Choroid plexus epithelial cell (primary cell): Measurements from ENCODE around the gene MARCHF7.

Experiments used
- DNase-seq: peaks from one replicate; pipeline ENCODE4 v3.0.0-alpha.2; 2010; ENCODE audit warnings: low read depth
- H3K4me3 ChIP-seq: 2 replicates; pipeline ENCODE4 v1.5.1; 2011; ENCODE audit warnings: low read depth, mild to moderate bottlenecking, control low read depth, low read length, moderate library complexity
- TF ChIP-seq, protein P1 (sequence below): conservative IDR thresholded peaks from 2 replicates; pipeline ENCODE4 v1.5.1; 2011; ENCODE audit warnings: low read depth, mild to moderate bottlenecking, control low read depth, inconsistent platforms, low read length, moderate library complexity

The MARCHF7 gene

GRCh38 chr2:159760326-159760725 lies 48.0 kb downstream of the MARCHF7 start:
- TF ChIP-seq, protein P1, sequence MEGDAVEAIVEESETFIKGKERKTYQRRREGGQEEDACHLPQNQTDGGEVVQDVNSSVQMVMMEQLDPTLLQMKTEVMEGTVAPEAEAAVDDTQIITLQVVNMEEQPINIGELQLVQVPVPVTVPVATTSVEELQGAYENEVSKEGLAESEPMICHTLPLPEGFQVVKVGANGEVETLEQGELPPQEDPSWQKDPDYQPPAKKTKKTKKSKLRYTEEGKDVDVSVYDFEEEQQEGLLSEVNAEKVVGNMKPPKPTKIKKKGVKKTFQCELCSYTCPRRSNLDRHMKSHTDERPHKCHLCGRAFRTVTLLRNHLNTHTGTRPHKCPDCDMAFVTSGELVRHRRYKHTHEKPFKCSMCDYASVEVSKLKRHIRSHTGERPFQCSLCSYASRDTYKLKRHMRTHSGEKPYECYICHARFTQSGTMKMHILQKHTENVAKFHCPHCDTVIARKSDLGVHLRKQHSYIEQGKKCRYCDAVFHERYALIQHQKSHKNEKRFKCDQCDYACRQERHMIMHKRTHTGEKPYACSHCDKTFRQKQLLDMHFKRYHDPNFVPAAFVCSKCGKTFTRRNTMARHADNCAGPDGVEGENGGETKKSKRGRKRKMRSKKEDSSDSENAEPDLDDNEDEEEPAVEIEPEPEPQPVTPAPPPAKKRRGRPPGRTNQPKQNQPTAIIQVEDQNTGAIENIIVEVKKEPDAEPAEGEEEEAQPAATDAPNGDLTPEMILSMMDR, result no peak
- H3K4me3 ChIP-seq, result no peak overlapping the region
- no peak for DNase-seq

- no peak overlapping the region for H3K4me3 ChIP-seq
- DNase-seq, result no peak
- TF ChIP-seq, protein P1, result no peak
These were observed 49.8 kb downstream of the MARCHF7 start for GRCh38 chr2:159762075-159762474.
